SIG-M5 treated with dmso at 0.1 percent for 504 hours (cell line): ENCODE measurements around the gene WDR20.

Source experiments
- DNase-seq: peaks from one replicate; lab custom pipeline; 2025; ENCODE audit not compliant: unreplicated experiment; lab: John Stamatoyannopoulos, UW

WDR20 gene

DNA sequence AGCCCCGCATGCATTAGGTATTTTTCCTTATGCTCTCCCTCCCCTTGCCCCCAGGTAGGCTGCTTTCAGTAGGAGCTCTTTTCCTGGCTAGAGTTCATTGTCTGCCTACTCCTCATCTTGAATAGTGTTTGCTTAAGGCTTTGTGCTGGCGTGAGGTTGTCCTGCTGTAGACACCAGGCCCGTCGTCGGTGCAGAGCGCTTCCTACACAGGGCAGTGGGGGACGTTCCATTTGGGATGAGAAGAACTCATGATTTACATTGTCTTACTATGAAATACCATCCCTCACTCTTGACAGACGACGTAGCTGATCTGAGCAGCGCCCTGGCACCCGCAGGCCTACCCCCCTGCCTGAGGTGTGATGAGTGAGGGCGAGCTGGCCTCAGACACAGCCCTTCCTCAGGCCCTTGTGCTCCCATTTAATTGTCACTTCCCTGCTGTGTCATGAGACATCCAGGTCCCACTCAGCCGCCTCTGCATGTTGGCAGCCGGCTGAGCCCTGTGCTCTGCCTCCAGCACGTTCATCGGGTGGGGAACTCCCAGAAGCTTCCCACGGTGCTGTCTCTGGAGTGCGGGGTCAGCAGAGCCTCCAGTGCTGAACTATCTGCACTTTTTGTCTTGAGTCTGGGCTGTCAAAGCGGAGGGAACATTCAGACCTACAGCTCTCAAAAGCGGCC is 76.0 kb downstream of the WDR20 start:
- no peak for DNase-seq

DNA sequence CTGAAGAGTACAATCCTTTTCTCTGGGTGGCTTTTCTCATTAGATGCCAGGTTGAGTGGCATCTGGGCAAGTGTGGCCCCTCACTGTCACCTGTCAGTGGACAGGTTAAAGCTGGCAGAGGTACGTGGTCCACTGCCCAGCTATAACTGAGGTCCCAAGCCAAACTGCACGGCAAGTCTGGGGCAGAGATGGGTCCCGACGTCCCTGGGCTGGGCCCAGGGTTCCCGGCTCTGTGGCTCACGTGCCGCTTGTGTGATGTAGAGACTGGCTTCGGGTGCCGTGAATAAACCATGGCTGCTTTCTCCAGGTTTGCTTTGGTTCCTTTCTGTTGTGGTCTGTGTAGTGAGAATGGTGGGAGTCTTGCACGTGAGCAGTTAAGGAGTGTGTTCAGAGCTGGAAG is 77.7 kb downstream of the WDR20 start:
- no peak for DNase-seq

DNA sequence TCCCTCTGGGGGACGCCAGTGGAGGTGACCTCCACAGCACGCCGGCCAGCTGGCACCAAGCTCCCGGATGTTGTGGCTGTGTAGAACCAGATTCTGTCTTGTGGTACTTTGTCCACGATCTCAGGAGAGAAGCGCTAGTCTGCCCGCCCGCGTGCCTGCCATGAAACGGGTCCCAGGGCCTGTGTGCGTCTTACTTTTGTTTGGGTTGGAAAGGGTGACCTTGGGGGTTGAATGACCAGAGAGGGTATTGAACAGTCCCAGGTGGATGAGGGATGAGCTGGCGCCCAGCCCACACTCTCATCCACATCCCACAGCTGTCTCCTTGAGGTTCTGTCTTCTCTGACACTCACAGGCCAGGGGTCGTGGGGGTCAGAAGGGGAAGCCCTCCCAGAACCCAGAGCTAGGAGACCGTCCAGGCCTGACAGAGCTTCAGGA is 78.3 kb downstream of the WDR20 start:
- DNase-seq, result no peak

DNA sequence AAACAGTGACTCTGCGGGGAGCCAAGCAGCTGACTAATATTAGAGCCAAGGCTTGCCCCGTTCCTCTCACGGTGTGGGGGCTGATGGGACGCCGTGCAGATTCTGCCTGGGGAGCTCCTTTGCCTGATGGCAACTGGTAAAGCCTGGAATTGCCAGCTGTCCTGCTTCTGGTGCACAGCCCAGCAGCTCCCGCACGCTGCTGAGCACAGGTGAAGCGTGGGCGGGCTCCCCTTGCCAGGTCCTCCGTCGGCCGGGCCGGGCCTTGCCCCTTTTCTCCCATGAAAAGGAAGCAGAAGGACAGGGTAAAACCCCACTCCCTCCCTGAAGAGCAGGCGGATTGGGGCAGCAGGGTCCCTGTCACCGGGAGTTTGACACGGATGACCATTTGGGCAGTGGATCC is 79.0 kb downstream of the WDR20 start:
- no peak for DNase-seq

DNA sequence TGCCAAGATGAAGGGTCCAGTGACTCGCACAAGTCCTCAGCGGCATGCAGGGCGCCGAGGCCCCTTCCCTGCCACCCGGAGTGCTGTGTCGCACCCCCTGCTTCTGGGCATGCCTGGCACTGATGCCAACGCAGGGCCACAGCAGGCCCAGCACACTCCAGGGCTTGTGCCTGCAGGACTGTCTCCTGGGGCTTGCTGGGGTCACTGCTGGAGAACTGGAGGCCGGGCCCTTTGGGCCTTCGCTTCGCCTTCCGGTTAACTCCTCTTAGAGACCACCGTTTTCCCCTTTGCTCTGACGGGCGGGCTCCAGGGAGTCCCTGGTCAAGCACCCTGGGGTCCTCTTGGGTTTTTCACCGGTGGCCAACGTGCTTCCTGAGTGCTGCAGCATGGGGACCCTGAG is 79.6 kb downstream of the WDR20 start:
- no peak for DNase-seq

DNA sequence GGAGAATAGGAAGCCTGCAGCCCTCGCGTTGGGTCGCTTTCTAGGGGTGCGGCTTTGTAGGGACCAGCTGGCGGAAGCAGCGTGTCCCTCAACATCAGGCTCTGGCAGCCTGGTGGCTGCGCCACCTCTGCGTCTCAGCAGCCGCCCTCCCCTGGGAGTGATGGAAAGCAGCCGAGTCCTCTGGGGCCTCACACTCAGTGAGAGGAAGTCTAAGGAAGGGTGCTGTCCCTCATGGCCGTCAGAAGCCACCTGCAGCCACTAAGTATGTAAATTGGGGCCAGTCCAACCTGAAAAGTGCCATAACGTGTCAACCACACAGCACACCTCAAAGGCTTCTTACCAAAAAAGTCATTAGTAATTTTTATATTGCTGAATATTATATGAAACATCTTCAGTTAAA is 80.3 kb downstream of the WDR20 start:
- no peak for DNase-seq

DNA sequence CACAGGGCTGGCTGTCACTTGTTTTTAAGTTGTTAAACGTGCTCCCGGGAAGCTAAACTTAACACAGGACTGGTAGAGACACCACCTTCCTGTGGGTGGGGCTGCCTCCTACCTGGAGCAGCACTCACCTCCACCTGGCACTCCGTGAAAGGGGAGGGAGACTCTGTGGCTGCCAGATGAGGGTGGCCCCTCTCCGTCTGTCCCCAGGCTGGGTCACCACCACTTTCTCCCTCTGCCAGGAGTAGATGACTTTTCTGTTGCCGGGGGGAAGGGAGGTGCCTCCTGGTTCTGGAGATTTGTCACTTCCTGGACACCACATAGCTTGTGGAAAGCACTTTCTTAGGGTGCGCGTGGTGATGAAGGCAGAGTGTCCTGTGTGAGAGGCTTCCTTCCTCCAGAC is 81.3 kb downstream of the WDR20 start:
- no peak for DNase-seq

DNA sequence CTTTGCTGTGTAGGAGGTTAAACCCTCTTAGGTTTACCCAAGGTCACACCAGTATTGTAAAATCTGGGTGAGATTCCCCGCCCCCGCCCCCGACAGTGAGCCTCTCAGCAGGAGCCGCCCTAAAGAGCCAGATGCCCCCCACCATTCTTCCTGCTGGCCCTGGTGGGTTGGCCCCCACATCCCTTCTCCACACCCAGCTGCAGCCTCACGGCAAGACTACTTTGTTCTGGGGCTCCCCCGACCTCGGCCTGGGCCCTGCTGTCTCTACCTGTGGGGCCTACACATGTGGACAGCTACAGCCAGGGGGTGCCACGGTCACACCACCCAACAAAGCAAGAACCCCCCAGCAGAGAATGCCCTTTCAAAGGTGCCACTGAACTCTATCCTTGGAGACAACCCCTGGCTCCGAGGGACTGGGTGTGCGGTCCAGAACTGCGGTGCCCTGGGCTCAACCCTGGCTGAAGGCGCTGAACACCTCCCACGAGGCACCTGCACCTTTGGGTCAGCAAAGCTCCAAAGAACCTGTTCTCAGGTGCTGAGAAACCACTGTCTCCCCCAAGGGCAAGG is 82.4 kb downstream of the WDR20 start:
- no peak for DNase-seq

DNA sequence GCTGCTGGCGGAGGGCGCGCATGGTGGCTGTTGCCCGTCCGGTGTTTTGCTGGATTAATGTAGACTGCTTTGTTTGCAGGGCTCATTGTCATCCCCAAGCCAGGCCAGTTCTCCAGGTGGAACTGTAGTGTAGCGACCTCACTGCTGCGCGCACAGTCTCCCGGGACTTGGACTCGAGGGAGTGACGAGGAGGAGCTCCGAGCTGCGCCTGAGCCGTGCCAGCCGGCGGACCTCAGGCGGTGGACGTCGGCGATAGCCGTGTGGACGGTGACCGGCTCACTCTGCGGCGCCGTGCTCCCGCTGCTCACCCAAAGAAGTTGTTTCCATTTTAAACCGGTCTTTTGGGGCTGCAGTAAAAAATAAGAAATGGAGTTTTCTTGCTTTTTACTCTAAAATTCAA is 83.1 kb downstream of the WDR20 start:
- no peak for DNase-seq

DNA sequence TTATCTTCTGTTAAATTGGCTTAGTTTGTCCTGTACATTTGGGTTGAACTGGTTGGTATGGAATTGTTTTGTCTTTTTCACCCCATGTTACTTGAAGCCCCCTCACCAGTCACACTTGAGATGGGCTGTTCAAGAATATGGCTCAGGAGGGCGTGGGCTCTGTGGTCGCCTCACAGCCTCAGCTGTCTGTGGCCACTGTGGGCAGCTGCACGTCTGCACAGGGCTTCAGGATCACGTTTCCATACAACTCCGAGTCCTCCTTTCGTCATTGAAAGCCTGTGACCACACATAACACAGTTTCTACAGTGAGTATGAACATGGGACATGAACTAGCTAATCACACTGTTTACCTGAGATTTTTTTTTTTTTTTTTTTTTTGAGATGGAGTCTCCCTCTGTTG is 84.0 kb downstream of the WDR20 start:
- no peak for DNase-seq

DNA sequence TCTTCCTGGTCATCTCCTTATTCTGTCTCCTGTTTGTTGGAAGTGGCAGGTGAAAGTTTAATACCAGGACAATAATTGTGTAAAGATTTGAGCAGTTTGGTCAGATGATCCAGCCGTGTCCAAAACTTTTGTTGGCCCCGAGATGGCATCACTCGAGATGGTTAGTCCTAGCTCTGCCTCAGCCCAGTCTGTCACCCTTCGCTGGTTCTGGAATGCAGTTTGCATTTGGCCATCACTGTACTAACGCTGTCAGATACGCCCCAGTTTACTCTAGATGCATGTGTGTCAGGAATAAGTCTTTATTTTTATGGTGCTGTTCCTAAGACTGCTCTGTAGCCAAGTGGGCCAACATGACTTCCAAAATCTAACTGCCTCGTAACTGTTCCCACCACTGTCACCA is 85.7 kb downstream of the WDR20 start:
- DNase-seq, result no peak

DNA sequence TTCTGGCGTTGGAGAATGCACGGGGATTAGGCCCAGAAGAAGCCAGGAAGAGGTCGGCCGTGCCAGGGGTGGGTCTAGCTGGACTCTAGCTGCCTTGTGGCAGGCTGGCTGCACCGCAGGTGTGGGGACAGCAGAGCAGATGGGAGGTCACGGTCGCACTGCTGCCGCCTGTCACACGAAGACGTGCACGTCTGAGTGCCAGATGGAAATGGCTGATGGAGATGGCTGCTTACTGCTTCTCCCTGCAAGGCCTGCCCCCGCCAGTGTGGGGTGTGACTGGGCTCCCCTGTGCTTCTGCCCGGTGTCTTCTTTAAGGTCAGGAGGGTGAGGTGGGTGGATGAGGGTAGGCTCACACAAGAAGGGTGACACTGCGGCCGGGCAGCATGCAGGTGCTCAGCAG is 86.2 kb downstream of the WDR20 start:
- DNase-seq, result no peak

DNA sequence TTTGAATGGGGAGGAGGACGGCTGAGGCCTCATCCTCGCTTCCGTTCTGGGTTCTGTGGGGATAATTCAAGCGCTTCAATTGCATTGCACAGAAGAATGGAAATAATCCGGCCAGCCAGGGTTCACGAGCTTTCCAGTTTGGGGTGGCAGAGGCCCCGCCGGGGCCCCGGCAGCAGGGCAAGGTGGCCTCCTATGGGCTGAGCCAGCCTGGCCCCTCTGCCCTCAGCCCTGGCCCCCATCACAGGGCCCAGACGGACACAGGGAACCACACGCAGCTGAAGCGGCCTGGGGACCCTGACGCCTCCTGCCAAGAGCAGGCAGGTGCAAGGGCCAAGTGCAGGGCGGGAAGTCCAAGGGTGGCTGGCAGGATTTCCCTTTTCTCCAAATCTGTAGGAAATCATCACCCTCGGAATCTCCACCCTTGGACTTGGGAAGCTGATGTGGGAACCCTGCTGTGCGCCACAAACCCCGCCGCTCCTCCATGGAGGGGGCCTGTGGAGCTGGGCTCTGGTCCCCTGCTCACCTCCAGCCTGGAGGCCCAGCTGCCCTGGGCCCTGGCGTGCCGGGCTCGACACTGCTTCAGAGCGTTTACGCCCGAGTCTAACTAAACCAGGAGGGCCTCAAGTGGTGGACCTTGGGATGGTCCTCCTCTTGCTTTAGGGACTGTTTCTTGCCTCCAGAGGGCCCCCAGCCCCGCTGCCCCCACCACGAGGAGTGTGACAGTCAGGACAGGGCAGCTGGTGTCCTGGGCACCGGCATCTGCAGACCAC is 86.8 kb downstream of the WDR20 start:
- DNase-seq, result no peak

DNA sequence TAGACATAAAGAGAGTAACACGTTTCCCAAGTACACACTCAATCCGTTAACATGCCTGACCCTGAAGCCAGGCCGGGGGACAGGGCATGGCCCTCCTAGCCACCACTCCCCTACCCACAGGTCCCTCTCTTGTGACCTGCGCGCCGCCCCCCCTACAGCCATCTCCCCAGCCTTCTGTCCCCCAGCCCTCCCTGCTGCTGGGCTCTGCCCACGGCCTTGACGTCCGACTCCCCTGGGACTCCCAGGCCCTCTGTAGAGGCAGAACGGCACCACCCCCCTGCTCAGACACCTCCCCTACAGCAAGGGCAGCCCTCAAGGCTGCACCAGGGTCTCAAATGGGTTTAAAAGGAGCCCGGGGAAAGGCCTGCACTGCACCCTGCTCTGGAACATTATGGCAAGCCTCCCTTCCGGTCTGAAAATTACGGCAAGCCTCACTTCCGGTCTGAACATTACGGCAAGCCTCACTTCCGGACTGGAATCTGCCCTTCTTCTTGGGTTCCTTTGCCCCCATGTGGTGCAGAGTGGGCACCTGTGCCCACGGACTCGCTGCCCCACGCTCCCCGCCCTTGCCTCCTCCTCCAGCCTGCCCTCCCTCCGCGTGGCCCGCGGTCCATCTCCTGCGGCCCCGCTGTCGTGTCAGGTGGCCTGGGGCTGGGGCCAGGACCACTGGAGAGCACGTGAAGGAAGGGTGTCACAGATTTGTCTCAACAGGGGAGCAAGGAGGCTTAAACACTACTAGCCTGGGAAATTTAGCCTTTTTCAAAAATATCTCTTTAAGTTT is 87.7 kb downstream of the WDR20 start:
- DNase-seq, result no peak

DNA sequence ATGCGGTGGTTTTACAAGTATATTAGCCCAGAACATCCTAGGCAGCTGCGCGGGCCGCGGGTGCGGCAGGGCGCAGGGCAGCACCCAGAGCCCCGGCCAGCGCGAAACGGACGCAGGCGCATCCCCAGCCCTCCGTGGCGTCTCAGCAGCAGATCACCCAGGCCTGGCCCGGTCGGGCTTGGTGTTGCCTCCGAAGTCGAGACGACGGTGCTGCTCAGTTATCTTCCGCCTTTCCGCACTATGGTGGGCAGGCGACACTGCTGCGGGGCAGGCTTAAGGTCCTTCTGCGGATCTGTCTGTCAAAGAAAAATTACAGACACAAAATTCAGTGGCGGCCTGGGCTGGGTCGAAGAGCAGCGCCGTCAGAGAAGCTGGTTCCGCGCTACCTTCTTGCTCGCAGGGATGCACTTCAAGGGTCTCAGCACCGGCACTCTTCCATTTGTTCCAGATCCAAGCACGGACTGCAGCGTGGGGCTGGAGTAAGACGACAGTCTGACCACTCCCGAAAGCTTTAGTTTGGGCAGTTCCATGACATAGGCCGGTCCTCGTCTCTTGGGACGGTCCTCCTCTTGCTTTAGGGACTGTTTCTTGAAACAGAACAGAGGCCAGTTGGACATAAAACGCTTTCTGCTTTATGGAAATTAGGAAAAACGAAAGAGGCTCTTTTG is 89.5 kb downstream of the WDR20 start:
- no peak for DNase-seq

DNA sequence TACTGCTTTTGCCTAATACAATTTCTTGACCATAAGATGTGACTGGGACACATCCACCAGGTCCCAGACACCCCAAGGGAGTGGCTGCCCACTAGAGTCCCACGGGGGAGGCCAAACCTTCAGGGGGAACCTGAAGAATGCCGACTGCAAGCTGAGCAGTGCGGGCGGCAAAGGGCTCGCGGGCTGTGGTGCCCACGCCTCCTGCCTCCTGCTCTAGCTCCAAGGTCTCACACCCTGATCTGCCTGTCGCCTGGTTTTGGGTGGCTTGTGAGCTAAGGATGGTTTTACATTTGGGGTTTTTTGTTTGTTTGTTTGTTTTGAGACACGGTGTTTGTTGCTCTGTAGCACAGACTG is 90.0 kb downstream of the WDR20 start:
- no peak for DNase-seq

DNA sequence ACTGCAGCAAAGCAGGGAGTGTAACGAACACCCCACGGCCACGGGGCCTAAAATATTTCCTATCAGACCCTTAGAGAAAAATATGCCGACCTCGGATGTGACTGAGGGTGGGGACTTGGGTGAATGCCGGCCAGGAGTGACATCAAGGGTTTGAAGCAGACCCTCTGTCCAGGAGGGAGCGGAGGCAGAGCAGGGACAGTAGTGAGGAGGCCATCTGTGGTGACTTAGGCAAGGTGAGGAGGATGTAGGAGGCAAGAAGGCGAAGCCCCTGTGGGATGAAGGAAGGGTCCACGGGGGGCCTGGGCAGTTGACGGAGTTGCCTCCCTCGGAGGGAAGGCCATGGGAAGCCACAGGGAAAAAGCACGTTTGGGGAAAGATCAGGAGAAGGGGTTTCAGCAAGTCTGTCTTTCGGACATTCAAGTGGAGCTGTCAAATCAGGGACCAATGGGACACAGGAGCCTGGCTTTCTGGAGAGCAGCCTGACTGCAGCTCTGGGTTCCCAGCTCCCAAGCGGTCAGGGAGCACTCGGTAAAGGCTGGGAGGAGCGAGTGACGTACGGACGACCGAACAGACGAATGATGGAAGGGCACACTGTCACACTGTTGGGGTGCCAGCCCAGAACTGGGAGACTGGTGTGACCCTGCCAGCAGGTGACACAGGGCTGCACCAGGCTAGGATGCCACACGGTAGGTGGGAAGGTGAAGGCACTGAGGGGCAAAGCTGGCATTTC is 90.9 kb downstream of the WDR20 start:
- DNase-seq, result no peak

DNA sequence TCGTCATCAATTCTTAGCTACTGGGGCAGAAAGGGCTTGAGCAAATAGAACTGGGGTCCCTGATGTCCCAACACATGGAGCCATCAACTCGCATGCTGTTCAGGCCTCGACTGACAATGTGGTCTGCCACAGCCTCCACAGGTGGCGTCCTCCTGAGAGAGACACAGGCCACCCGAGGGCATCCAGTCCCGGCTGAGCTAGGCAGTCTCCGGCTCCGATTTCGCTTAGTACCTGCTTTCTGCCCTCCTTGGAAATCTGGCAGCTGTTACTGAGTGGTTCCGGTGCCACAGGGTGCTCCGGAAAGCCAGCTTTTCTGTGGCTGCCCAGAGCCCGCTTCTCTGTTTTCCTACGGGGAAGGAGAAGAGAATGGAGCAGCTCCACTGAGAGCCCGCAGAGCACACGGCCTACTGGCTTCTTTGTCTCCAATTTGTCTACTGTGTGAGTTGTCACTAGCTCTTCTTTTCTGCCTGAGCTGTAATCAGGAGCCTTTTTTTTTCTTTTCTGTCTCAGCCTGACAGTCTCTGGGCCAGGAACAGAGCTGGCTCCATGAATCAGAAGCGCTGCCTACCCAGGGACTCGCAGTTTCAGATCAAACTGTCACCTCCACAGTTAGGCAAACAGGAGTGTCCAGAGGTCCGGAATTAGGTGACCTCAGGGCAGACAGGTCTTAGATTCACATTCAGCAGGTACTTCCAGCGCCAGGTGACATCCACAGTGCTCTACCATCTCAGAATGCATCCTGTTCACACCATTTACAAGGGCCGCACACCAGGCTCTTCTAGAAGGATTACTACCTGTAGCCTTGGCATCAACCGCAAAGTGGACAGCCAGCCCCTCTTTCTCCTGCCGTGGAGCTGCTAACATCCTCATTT is 92.0 kb downstream of the WDR20 start:
- no peak for DNase-seq

DNA sequence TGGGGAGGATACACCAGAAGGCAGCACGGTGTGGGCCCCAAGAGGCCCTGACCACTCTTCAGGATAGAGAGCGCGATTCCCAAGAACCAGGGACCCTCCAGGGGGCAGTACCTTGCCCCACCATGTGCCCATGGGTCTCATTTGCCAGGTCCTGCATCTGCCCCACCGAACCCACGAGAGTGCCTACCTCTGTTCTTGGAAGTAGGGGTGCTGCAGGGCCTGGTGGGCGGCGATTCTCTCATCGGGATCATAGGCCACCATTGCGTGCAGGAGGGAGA is 92.6 kb downstream of the WDR20 start:
- no peak for DNase-seq

DNA sequence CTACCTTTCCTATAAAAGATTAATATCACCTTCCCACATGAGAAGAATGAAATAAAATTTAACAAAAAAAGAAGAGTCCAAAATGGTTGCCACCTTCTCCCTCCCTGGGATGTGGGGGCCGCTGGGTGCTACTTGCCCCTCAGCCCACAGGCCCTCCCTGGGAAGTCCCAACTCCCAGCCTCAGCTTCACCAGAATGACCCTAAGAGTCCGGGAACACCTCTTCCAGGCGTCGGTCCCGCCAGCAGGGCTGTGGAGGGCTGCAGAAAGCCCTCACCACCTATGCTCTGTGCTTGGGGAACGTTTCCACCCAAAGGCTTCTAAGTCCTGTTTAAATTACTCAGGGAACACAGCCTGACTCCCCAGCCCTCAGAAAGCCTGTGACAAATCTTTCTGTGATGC is 93.4 kb downstream of the WDR20 start:
- no peak for DNase-seq
